Fibroblast of lung (primary cell): ENCODE results near the gene CCL4L2.
"Not testable (repeated sequence)": the region's sequence is repeated elsewhere in the genome, so short reads cannot be mapped to it uniquely, and the experiment has no call there.

Experiments
- EZH2 ChIP-seq: IDR thresholded peaks from 2 replicates; pipeline ENCODE4 v1.5.1; 2012; ENCODE audit warnings: low read length, control low read depth, mild to moderate bottlenecking; ENCODE audit errors: missing control alignments
- TF ChIP-seq, protein P1 (sequence below), 2 donors: IDR thresholded peaks in 1 of 2; conservative IDR thresholded peaks in 1 of 2; 1 replicate in 1 of 2; 2 replicates in 1 of 2; pipeline ENCODE4 v1.5.1; 2011 to 2012; ENCODE audit warnings: low read length in 2 of 2, control low read depth in 1 of 2, inconsistent platforms in 1 of 2, low read depth in 1 of 2, mild to moderate bottlenecking in 1 of 2

GRCh38 chr17:36194147-36194831 is 16.6 kb upstream of the CCL4L2 start:
- TF ChIP-seq, protein P1, sequence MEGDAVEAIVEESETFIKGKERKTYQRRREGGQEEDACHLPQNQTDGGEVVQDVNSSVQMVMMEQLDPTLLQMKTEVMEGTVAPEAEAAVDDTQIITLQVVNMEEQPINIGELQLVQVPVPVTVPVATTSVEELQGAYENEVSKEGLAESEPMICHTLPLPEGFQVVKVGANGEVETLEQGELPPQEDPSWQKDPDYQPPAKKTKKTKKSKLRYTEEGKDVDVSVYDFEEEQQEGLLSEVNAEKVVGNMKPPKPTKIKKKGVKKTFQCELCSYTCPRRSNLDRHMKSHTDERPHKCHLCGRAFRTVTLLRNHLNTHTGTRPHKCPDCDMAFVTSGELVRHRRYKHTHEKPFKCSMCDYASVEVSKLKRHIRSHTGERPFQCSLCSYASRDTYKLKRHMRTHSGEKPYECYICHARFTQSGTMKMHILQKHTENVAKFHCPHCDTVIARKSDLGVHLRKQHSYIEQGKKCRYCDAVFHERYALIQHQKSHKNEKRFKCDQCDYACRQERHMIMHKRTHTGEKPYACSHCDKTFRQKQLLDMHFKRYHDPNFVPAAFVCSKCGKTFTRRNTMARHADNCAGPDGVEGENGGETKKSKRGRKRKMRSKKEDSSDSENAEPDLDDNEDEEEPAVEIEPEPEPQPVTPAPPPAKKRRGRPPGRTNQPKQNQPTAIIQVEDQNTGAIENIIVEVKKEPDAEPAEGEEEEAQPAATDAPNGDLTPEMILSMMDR (conservative IDR thresholded peaks at IDR 0.05 in 1 of 2, IDR thresholded peaks at IDR 0.05 in 1 of 2; ENCODE audit: low read depth in 1 of 2, low read length in 2 of 2), result not testable (repeated sequence)
- TF ChIP-seq EZH2, result not testable (repeated sequence)
